ENCODE data around the gene SPSB4.
"Not testable (repeated sequence)": the region's sequence is repeated elsewhere in the genome, so short reads cannot be mapped to it uniquely, and the experiment has no call there.

Gene SPSB4

GRCh38 chr3:141114816-141115460 is 63.8 kb downstream of the SPSB4 start:
- H3K79me2 ChIP-seq (ENCODE audit: insufficient read depth, low read length) = no peaks in the 10 kb centered on the region
- no peaks in the 10 kb centered on the region for H3K9me2 ChIP-seq (replicated peaks; ENCODE audit: insufficient read depth, low read length)
- no peak for TF ChIP-seq EZH2phosphoT487 (conservative IDR thresholded peaks at IDR 0.05; ENCODE audit: low read length)
- TF ChIP-seq CTCF (IDR thresholded peaks at IDR 0.05; ENCODE audit: insufficient read depth, low read length, poor library complexity, severe bottlenecking) = no peak
- no peaks in the 10 kb centered on the region for H4K20me1 ChIP-seq (ENCODE audit: low read depth, low read length)
- no peak overlapping the region for H3K4me2 ChIP-seq (ENCODE audit: low read depth, low read length, poor library complexity, severe bottlenecking)
- no peak overlapping the region for H3K27ac ChIP-seq (ENCODE audit: low read depth, low read length)
- H3K4me3 ChIP-seq (ENCODE audit: insufficient read depth, low read length, poor library complexity, severe bottlenecking) = no peak overlapping the region
- H3K36me3 ChIP-seq (ENCODE audit: low read length) = no peaks in the 10 kb centered on the region
- H3K9me3 ChIP-seq (ENCODE audit: insufficient read depth, low read length) = no peaks in the 10 kb centered on the region
- no peaks in the 10 kb centered on the region for H3K27me3 ChIP-seq (ENCODE audit: low read length)
- H3F3A ChIP-seq (ENCODE audit: insufficient read depth) = no peaks in the 10 kb centered on the region
- H2AFZ ChIP-seq (ENCODE audit: low read depth, low read length, severe bottlenecking) = no peak overlapping the region
- H3K9ac ChIP-seq (ENCODE audit: low read length) = no peak overlapping the region

- no peaks in the 10 kb centered on the region for H3K9me3 ChIP-seq (ENCODE audit: insufficient read depth, low read length)
- no peaks in the 10 kb centered on the region for H3F3A ChIP-seq (ENCODE audit: insufficient read depth)
- no peaks in the 10 kb centered on the region for H4K20me1 ChIP-seq (ENCODE audit: low read depth, low read length)
- TF ChIP-seq CTCF (IDR thresholded peaks at IDR 0.05; ENCODE audit: insufficient read depth, low read length, poor library complexity, severe bottlenecking) (no peak), EZH2phosphoT487 (conservative IDR thresholded peaks at IDR 0.05; ENCODE audit: low read length) (no peak)
- H3K4me2 ChIP-seq (ENCODE audit: low read depth, low read length, poor library complexity, severe bottlenecking) = no peak overlapping the region
- no peaks in the 10 kb centered on the region for H3K79me2 ChIP-seq (ENCODE audit: insufficient read depth, low read length)
- H2AFZ ChIP-seq (ENCODE audit: low read depth, low read length, severe bottlenecking) = no peak overlapping the region
- H3K4me3 ChIP-seq (ENCODE audit: insufficient read depth, low read length, poor library complexity, severe bottlenecking) = no peak overlapping the region
- H3K9me2 ChIP-seq (replicated peaks; ENCODE audit: insufficient read depth, low read length) = no peaks in the 10 kb centered on the region
- no peak overlapping the region for H3K9ac ChIP-seq (ENCODE audit: low read length)
- no peaks in the 10 kb centered on the region for H3K36me3 ChIP-seq (ENCODE audit: low read length)
- no peak overlapping the region for H3K27ac ChIP-seq (ENCODE audit: low read depth, low read length)
- H3K27me3 ChIP-seq (ENCODE audit: low read length) = no peaks in the 10 kb centered on the region
These were observed 64.8 kb downstream of the SPSB4 start for GRCh38 chr3:141115789-141116541.

- TF ChIP-seq CTCF (IDR thresholded peaks at IDR 0.05; ENCODE audit: insufficient read depth, low read length, poor library complexity, severe bottlenecking) (no peak), EZH2phosphoT487 (conservative IDR thresholded peaks at IDR 0.05; ENCODE audit: low read length) (no peak)
- H3K27ac ChIP-seq (ENCODE audit: low read depth, low read length) = no peak overlapping the region
- no peaks in the 10 kb centered on the region for H3K9me3 ChIP-seq (ENCODE audit: insufficient read depth, low read length)
These were observed 65.6 kb downstream of the SPSB4 start for GRCh38 chr3:141116721-141117120.

GRCh38 chr3:141117982-141118381 is 66.8 kb downstream of the SPSB4 start:
- H3K4me2 ChIP-seq (ENCODE audit: low read depth, low read length, poor library complexity, severe bottlenecking); H3F3A ChIP-seq (ENCODE audit: insufficient read depth); H3K27ac ChIP-seq (ENCODE audit: low read depth, low read length); H2AFZ ChIP-seq (ENCODE audit: low read depth, low read length, severe bottlenecking); H3K9ac ChIP-seq (ENCODE audit: low read length); H3K9me2 ChIP-seq (replicated peaks; ENCODE audit: insufficient read depth, low read length); H3K27me3 ChIP-seq (ENCODE audit: low read length); H4K20me1 ChIP-seq (ENCODE audit: low read depth, low read length); H3K36me3 ChIP-seq (ENCODE audit: low read length); H3K4me3 ChIP-seq (ENCODE audit: insufficient read depth, low read length, poor library complexity, severe bottlenecking); H3K79me2 ChIP-seq (ENCODE audit: insufficient read depth, low read length); H3K9me3 ChIP-seq (ENCODE audit: insufficient read depth, low read length): not testable (repeated sequence)

More at GRCh38 chr3:141116721-141117120, 65.6 kb downstream of the SPSB4 start:
- H2AFZ ChIP-seq (ENCODE audit: low read depth, low read length, severe bottlenecking) = no peak overlapping the region
- no peak overlapping the region for H3K4me2 ChIP-seq (ENCODE audit: low read depth, low read length, poor library complexity, severe bottlenecking)
- no peaks in the 10 kb centered on the region for H3K36me3 ChIP-seq (ENCODE audit: low read length)
- no peaks in the 10 kb centered on the region for H3K27me3 ChIP-seq (ENCODE audit: low read length)
- no peak overlapping the region for H3K9ac ChIP-seq (ENCODE audit: low read length)
- H4K20me1 ChIP-seq (ENCODE audit: low read depth, low read length) = no peaks in the 10 kb centered on the region
- H3F3A ChIP-seq (ENCODE audit: insufficient read depth) = no peaks in the 10 kb centered on the region
- H3K9me2 ChIP-seq (replicated peaks; ENCODE audit: insufficient read depth, low read length) = no peaks in the 10 kb centered on the region
- H3K4me3 ChIP-seq (ENCODE audit: insufficient read depth, low read length, poor library complexity, severe bottlenecking) = no peak overlapping the region
- no peaks in the 10 kb centered on the region for H3K79me2 ChIP-seq (ENCODE audit: insufficient read depth, low read length)
